Astrocyte (in vitro differentiated cells and primary cell): ENCODE measurements around the gene RIPOR2. TPM values are rescaled to one million over a fixed set of nuclear protein-coding genes. Genes with fewer than 3 reads are reported as not detected.

Experiments
- DNase-seq: peaks from one replicate; pipeline ENCODE4 v3.0.0-alpha.2; 2010; ENCODE audit warnings: low read depth
- FAIRE-seq: peaks from 2 replicates; lab custom pipeline; 2011; peaks lifted over from hg19 to GRCh38; lab: Jason Lieb, UNC
- H2AFZ ChIP-seq: 2 replicates; pipeline ENCODE4 v1.6.0; 2012; ENCODE audit warnings: low read depth, low read length, inconsistent platforms
- H3K27ac ChIP-seq: 2 replicates; pipeline ENCODE4 v1.5.1; 2011; ENCODE audit warnings: low read depth, low read length, inconsistent platforms
- H3K27me3 ChIP-seq: 2 replicates; pipeline ENCODE4 v1.6.0; 2011; ENCODE audit warnings: low read length, inconsistent platforms; ENCODE audit not compliant: insufficient read depth
- H3K36me3 ChIP-seq: 2 replicates; pipeline ENCODE4 v1.5.1; 2011; ENCODE audit warnings: low read length, inconsistent platforms; ENCODE audit not compliant: insufficient read depth
- H3K4me1 ChIP-seq: 2 replicates; pipeline ENCODE4 v1.5.1; 2011; ENCODE audit warnings: low read length, inconsistent platforms; ENCODE audit not compliant: insufficient read depth
- H3K4me2 ChIP-seq: 2 replicates; pipeline ENCODE4 v1.6.0; 2012; ENCODE audit warnings: low read length, inconsistent platforms
- H3K4me3 ChIP-seq: 2 replicates; pipeline ENCODE4 v1.5.1; 2011; ENCODE audit warnings: low read depth, mild to moderate bottlenecking, low read length, inconsistent platforms; ENCODE audit not compliant: insufficient read depth
- H3K79me2 ChIP-seq: 2 replicates; pipeline ENCODE4 v1.6.0; 2012; ENCODE audit warnings: mild to moderate bottlenecking, low read length, inconsistent platforms; ENCODE audit not compliant: insufficient read depth
- H3K9ac ChIP-seq: 2 replicates; pipeline ENCODE4 v1.6.0; 2012; ENCODE audit warnings: mild to moderate bottlenecking, low read length, inconsistent platforms
- H3K9me3 ChIP-seq: 2 replicates; pipeline ENCODE4 v1.5.1; 2012; ENCODE audit warnings: low read depth, mild to moderate bottlenecking, low read length, inconsistent platforms; ENCODE audit not compliant: insufficient read depth
- H4K20me1 ChIP-seq: 2 replicates; pipeline ENCODE4 v1.6.0; 2012; ENCODE audit warnings: low read length, inconsistent platforms; ENCODE audit not compliant: insufficient read depth
- H3K27ac Mint-ChIP-seq: one replicate; pipeline ENCODE4 v1.8.0; 2021; ENCODE audit warnings: mild to moderate bottlenecking, mixed read lengths; ENCODE audit not compliant: unreplicated experiment
- H3K27me3 Mint-ChIP-seq: one replicate; pipeline ENCODE4 v1.8.0; 2021; ENCODE audit warnings: low read depth, mixed read lengths; ENCODE audit not compliant: unreplicated experiment
- H3K36me3 Mint-ChIP-seq: one replicate; pipeline ENCODE4 v1.8.0; 2021; ENCODE audit warnings: low read depth, mixed read lengths; ENCODE audit not compliant: unreplicated experiment
- H3K4me1 Mint-ChIP-seq: one replicate; pipeline ENCODE4 v1.8.0; 2021; ENCODE audit warnings: low read depth, mixed read lengths; ENCODE audit not compliant: unreplicated experiment
- H3K4me3 Mint-ChIP-seq: one replicate; pipeline ENCODE4 v1.8.0; 2021; ENCODE audit warnings: mild to moderate bottlenecking, moderate library complexity, mixed read lengths; ENCODE audit not compliant: unreplicated experiment
- H3K9me3 Mint-ChIP-seq: one replicate; pipeline ENCODE4 v1.8.0; 2021; ENCODE audit warnings: mild to moderate bottlenecking, mixed read lengths; ENCODE audit not compliant: unreplicated experiment
- EZH2 ChIP-seq: IDR thresholded peaks from 2 replicates; pipeline ENCODE4 v1.6.1; 2012; ENCODE audit warnings: mild to moderate bottlenecking, low read length, inconsistent platforms; ENCODE audit not compliant: insufficient read depth
- total RNA-seq: library from RNA; stranded (reverse); gene quantifications from 2 replicates; pipeline ENCODE4 v1.2.1, GENCODE V29; 2021
- TF ChIP-seq, protein P1 (sequence below): IDR thresholded peaks from 2 replicates; pipeline ENCODE4 v1.5.1; 2011; ENCODE audit warnings: low read depth, mild to moderate bottlenecking, inconsistent platforms, low read length, moderate library complexity; ENCODE audit not compliant: insufficient read depth

Gene RIPOR2
- total RNA-seq, 1 donor from 2014 or later = 0.95 TPM

DNA sequence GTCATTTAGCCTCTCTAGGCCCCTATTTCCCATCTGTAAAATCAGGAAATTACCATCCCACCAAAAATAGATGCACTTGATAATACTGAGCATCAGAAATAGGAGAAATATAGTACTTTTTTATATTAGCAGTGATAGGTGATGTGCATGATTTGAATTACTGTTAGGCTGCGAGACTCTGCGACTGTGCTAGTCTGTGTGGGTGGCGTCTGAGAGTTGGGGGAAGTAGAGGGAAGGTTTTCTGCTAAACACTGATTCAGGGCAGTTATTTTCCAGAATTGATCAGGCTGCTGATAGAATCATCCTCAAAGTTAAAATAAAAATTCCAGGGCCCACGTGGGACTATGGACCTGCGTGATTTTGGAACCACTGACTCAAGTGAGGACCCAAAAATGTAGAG lies 76.6 kb downstream of the RIPOR2 start:
- H4K20me1 ChIP-seq = no peaks in the 10 kb centered on the region
- Mint-ChIP-seq H3K27me3 (peaks cover 2% of the 10 kb centered on the region), H3K27ac (no peak overlapping the region), H3K9me3 (no peaks in the 10 kb centered on the region), H3K4me1 (peaks cover 1% of the 10 kb centered on the region), H3K36me3 (no peaks in the 10 kb centered on the region), H3K4me3 (no peak overlapping the region)
- no peak overlapping the region for H2AFZ ChIP-seq
- FAIRE-seq (no peak), DNase-seq (no peak)
- H3K27me3 ChIP-seq = no peaks in the 10 kb centered on the region
- no peak overlapping the region for H3K9ac ChIP-seq
- H3K79me2 ChIP-seq = no peaks in the 10 kb centered on the region
- H3K4me2 ChIP-seq = no peak overlapping the region
- no peaks in the 10 kb centered on the region for H3K36me3 ChIP-seq
- H3K9me3 ChIP-seq = no peaks in the 10 kb centered on the region
- TF ChIP-seq, protein P1, sequence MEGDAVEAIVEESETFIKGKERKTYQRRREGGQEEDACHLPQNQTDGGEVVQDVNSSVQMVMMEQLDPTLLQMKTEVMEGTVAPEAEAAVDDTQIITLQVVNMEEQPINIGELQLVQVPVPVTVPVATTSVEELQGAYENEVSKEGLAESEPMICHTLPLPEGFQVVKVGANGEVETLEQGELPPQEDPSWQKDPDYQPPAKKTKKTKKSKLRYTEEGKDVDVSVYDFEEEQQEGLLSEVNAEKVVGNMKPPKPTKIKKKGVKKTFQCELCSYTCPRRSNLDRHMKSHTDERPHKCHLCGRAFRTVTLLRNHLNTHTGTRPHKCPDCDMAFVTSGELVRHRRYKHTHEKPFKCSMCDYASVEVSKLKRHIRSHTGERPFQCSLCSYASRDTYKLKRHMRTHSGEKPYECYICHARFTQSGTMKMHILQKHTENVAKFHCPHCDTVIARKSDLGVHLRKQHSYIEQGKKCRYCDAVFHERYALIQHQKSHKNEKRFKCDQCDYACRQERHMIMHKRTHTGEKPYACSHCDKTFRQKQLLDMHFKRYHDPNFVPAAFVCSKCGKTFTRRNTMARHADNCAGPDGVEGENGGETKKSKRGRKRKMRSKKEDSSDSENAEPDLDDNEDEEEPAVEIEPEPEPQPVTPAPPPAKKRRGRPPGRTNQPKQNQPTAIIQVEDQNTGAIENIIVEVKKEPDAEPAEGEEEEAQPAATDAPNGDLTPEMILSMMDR = no peak
- TF ChIP-seq EZH2 = no peak
- no peak overlapping the region for H3K27ac ChIP-seq
- H3K4me3 ChIP-seq = no peak overlapping the region
- H3K4me1 ChIP-seq = no peaks in the 10 kb centered on the region

DNA sequence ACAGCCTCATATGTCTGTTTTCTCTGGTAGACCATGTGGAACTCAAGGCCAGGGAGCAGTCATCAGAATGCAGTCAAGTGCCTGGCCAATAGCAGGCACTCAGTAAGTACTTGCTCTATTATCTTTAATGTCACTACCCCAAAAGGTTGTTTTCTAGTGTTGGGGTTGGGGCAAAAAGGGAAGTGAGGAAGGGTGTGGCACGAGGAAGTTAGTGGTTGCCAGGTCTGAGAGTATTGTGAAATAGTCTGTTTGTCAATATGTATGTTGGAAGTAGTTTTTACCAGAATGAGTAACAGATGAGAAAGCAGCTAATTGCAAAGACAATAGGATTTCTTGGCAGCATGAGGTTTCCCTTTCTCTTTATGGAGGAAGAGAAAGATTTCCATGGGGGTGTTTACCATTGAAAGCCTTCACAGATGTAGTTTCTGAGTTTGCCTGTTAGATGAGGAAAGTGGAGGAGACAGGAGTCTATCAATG lies 77.5 kb downstream of the RIPOR2 start:
- H3K4me1 Mint-ChIP-seq = peaks cover 1% of the 10 kb centered on the region
- H3K36me3 ChIP-seq = no peaks in the 10 kb centered on the region
- no peak overlapping the region for H3K4me3 ChIP-seq
- no peak overlapping the region for H2AFZ ChIP-seq
- no peaks in the 10 kb centered on the region for H3K9me3 ChIP-seq
- no peaks in the 10 kb centered on the region for H3K4me1 ChIP-seq
- H3K27me3 Mint-ChIP-seq = peaks cover 2% of the 10 kb centered on the region
- TF ChIP-seq, protein P1 = no peak
- no peak for TF ChIP-seq EZH2
- no peak overlapping the region for H3K4me2 ChIP-seq
- no peaks in the 10 kb centered on the region for H3K79me2 ChIP-seq
- H3K36me3 Mint-ChIP-seq = no peaks in the 10 kb centered on the region
- no peak overlapping the region for H3K27ac ChIP-seq
- H3K27ac Mint-ChIP-seq = no peak overlapping the region
- no peaks in the 10 kb centered on the region for H3K9me3 Mint-ChIP-seq
- H3K27me3 ChIP-seq = no peaks in the 10 kb centered on the region
- DNase-seq (no peak), FAIRE-seq (no peak)
- no peak overlapping the region for H3K9ac ChIP-seq
- no peak overlapping the region for H3K4me3 Mint-ChIP-seq
- H4K20me1 ChIP-seq = no peaks in the 10 kb centered on the region

DNA sequence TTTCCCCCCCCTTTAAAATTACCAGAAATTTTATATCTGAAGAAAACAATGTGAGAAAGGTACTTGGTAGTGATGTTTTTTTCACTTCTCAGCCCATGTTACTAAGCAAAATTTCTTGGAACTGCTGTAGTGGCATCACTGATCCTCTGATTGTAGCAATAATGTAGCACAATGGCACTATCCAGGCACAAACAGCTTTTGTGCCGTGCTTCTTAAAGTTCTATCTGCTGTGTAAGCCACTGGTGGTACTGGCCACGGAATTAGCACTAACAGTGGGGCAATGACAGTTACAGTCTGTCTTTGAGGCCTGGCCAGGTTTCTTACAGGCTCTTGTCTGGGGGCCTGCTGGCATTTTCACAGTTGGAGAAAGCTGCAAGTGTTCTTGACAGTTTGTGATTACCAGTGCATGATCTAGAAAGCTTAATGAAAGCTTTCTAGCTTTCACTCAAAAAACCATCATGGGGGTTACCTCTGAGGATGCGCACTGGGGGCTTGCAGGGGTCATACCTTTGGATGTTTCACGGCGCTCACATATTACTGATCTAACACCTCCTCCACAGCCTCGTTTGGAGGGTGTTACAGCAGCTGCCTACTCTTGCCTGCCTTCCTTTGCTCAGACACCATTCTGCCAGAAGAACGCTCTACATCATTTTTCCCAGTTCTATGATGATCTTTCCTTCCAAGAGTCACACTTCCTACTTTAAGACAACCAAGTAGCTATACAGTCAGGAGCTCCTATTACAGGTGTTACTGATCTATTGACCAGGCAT lies 78.7 kb downstream of the RIPOR2 start:
- H3K27ac Mint-ChIP-seq = no peak overlapping the region
- no peaks in the 10 kb centered on the region for H3K9me3 Mint-ChIP-seq
- no peaks in the 10 kb centered on the region for H4K20me1 ChIP-seq
- no peaks in the 10 kb centered on the region for H3K36me3 ChIP-seq
- no peak for TF ChIP-seq EZH2
- TF ChIP-seq, protein P1 = no peak
- no peak overlapping the region for H3K4me3 ChIP-seq
- no peak for DNase-seq
- H2AFZ ChIP-seq = no peak overlapping the region
- no peak overlapping the region for H3K4me2 ChIP-seq
- no peak overlapping the region for H3K9ac ChIP-seq
- H3K27me3 Mint-ChIP-seq = peaks cover 2% of the 10 kb centered on the region
- H3K36me3 Mint-ChIP-seq = no peaks in the 10 kb centered on the region
- H3K4me3 Mint-ChIP-seq = no peak overlapping the region
- H3K4me1 ChIP-seq = no peaks in the 10 kb centered on the region
- FAIRE-seq = no peak
- no peaks in the 10 kb centered on the region for H3K9me3 ChIP-seq
- no peaks in the 10 kb centered on the region for H3K79me2 ChIP-seq
- peaks cover 1% of the 10 kb centered on the region for H3K4me1 Mint-ChIP-seq
- H3K27me3 ChIP-seq = no peaks in the 10 kb centered on the region
- H3K27ac ChIP-seq = no peak overlapping the region
